HG03039 (cell line): ENCODE data around the gene KLK14.

Experiments
- ATAC-seq: cut with Tn5 transposase; IDR thresholded peaks from one replicate; pipeline ENCODE4 v1.9.1; 2021; ENCODE audit warnings: mild to moderate bottlenecking, moderate library complexity; ENCODE audit not compliant: unreplicated experiment

The KLK14 gene

DNA sequence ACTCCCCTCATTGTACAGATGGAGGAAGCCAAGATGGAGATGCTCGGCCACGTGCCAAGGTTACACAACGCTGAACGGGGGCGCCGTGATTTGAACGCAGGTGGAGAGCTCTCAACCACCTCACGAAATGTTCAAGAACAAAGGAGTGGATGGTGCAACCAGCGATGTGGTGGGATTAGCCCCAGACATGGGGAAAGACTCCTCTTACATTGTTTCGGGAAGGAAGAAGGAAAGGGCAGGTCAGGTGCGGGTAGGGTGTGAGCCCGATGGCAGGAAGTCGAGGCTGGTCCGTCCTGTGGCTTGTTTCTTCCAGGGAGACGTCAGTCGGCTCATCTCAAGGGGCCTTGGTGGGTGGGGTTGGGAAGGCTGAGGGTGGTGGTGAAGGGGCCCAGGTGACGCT lies 7.1 kb upstream of the KLK14 start:
- no peak for ATAC-seq

DNA sequence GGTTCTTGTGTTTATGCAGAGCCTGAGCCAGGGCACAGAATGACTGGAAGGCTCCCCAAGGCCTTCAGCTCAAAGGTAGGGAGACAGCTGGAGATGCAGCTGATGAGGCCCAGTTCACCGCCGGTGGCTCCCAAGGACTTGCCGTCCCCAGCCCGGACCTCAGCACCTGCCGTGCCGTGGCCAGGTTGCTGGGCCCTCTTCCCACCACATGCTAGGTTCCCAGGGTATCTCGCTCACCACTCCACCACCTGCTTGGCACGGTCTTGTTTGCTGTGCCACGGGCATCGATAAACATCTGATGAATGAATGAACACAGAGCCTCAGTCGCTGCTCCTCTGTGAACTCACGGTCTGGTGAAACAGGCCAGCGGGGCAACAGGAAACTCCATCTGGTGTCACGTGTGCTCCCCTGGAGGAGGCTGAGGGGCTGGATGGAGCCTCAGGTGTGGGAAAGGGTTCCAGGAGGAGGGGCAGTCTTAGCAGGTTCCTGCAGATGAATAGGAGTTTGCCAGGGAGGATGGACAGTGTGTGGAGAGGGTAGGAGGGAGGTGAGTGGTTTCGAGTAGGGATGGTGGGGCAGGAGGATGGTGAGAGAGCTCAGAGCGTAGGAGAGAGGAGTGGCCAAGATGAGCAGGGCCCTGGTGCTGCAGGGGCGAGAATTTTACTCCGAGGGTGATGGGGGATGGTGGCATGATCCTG lies 3.6 kb upstream of the KLK14 start:
- no peak for ATAC-seq

DNA sequence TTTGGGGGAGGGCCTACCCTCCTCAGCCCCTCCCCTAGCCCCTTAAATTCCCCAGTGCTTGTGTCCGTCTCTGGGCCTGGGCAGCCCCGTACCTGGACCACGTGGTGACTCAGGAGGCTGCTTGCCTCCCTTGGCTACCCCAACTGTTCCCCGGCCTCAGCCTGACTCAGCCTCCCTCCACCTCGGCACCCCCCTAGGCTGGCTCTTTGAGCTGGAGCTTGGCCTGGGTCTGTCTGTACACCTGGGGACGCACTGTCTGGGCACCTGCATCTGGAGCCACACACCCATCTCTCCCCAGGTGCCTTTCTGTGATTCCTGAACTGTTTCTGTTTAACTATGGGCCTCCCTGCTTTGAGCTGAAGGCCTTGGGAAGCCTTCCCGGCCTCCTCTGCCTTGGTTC lies 1.8 kb upstream of the KLK14 start:
- no peak for ATAC-seq

DNA sequence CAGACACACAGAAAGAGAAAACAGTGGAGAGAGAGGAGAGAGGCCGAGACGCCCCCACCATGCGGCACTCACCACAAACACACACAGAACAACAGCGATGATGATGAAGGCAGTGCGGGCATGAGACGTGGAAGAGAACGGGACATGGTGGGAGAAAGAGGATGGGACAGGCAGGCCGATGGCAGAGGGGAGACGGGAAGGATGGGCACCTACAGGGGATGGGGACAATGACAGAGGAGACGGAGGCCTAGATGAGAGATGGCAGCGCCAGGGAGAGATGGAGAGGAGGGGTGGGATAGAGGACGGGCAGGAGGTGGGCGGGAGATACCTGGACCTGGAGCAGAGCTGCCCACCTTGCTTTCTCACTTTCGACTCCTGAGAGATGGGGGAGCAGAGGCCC lies 1.1 kb upstream of the KLK14 start:
- ATAC-seq = no peak

DNA sequence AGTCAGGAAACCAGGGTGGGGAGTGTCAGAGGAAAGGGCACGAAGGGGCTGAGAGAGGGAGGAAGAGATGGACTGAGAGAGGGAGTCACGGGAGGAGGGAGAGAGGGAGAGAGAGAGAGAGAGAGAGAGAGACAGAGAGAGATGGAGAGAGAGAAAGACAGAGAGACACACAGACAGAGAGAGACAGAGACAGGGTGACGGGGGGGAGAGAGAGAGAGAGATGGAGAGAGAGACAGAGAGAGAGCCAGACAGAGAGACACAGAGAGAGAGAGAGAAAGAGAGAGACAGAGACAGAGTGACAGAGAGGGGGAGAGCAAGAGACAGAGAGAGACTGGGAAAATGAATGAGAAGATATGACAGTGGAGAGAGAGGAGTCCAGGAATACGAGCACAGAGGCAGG lies 494 bp upstream of the KLK14 start:
- ATAC-seq = no peak

DNA sequence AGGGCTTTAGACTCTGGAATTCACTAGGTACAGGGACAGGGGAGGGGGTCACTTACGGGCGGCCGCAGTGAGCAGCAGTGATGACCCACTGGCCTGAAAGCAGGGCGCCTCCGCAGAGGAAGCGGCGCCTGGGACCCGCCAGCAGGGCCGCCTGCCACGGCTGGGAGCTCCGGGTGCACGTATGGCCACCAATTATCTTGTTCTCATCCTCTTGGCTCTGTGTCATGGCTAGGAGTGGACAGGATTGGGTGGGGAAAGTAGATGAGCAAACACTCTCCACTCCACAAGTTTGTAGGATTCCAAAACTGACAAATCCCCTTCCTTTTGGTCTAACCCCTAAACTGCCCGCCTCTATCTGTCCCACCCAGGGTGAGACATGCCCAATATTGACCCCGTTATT lies 1.2 kb downstream of the KLK14 start:
- ATAC-seq = no peak

DNA sequence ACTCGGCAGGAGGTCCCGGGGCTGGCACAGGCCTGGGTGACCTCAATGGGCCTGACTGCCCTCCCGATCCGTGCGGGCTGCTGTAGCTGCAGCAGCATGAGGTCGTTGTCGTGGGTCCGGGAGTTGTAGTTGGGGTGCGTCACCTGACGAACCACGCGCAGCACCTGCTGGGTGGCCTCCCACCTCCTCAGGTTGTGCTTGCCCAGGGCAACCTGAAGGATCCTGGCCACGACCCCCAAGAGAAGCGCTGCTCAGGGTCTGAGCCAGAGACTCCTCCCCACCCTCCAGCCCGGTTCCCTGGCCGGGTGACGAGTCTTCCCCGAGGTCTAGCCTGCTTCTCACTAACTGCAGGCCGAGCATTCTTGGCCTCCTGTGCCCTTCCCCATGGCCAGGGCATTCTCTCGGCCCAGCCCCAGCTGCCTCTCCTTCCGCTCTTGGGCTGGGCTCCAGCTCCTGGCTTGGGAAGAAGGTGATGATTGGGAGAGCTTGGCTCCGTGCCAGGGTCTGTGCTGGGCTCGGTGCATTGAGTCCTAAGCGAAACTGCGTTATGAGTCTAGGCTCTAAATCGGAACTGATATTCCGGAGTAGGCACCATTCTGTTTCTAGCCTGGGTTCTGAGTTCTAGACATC lies 3.1 kb downstream of the KLK14 start:
- ATAC-seq = no peak

DNA sequence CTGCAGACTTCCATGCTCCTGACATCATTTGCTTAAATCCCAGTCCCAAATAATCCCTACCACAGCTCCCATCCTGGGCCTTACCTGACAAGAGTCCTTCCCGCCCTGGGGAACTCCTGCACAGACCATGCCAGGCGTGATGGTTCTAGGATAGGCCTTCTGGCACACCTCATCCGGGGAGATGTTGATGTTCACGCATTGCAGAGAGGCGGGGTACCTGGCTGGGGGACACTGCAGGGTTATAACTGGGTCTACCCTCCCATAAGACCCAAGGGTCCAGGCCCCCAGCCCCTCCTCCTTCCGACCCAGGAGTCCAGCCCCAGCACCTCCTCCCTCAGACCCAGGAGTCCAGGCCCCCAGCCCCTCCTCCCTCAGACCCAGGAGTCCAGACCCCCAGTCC lies 4.0 kb downstream of the KLK14 start:
- no peak for ATAC-seq

DNA sequence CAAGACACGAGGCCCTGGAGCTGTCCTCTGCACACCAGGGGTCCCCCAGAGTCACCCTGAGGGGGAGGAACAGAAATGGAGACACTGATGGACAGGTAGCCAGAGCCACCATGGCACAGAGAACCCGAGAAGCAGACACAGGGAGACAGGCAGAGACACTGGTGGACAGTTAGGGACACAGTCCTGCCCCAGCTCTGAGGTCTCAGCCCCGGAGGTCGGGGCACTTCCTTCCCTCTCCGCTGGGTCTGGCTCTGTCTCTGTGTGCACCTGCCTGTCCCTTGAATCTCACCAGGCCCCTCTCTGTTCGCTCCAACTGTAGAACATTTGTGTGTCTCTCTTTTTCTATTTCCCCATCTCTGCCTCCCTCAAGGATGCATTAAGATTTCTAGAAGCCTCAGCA lies 4.6 kb downstream of the KLK14 start:
- no peak for ATAC-seq

DNA sequence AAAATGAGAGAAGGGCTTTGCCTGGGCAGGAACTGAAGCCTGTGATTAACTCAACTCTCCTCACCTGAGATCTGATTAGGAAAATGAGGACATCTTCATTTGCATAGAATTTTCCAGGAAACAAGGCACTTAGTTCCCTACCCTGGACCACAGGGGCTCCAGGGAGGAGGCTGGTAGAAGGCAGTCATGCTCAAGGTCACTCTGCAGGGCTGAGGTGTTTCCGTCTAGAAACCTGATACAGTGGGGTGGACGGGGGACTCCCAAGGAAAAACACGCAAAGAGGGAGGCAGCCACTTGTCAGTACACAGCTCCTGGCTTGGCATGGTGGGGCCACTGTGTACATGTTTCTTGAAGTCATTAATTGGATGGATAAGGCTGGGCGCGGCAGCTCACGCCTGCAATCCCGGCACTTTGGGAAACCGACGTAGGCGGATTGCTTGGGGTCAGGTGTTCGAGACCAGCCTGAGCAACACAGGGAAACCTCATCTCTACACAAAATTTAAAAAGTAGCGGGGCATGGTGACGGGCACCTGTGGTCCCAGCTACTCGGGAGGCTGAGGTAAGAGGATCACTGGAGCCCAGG lies 6.0 kb downstream of the KLK14 start:
- ATAC-seq = no peak

DNA sequence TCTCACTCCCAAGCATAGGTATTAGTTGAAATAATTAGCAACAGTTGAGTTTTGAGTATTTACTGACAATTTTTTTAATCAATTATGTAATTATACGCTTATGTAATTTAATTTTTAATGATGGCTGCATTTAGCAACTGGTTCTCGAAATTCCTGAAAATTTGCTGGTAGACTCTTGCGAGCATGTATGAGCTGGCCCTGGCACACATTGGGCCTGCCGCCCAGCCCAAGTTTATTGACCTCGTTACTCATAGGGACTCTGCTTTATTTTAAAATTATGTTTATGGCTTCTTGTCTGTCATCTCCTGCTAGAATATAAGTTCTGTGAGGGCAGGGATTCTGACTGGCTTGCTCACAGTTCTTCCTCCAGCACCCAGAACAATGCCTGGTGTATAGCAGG lies 6.7 kb downstream of the KLK14 start:
- no peak for ATAC-seq

DNA sequence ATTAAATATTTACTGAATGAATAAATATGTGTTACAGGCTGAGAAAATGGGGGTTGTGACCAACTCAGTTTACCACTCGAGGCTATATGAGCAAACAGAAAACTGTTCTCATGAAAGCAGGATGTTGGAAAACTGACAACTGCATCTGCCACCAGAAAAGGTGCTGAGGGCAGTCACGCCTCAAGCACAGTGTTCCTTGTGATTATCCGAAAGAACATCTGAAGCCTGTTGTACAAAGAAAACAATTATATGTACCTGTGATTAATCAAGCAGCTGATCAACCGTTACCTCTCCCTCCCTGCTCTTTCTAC lies 11.6 kb downstream of the KLK14 start:
- ATAC-seq = no peak

DNA sequence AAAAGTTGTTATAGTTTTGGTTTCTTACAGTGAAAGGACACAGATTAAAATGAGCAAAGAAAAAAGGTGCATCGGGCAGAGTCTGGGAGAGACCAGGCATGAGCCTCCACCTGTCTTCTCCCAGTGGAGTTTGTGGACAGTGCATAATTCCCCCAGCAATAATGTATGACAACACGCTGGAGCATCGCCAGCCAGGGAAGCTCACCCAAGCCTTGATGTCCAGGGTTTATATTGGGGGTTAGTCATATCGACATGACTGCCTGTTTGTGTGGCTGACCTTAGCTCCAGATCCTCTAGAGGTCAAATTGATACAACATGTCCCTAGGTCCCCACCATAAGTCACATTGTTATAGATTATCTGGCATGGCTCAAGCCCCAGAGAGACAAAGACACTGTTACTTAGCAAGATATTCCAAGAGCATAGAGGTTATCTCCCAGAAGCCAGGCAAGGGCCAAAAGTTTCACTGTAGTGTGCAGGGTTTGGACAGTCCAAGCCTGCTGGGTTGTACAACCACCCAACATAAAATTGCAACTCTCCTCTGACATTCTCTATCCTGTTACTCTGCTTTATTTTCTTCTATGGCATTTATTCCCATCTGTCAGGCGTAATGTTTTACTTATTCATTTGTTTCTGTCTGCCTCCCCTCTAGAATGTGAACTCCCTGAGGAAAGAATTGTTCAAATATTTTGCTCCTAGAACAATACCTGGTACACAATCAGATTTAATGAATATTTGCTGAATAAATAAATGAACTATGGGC lies 12.2 kb downstream of the KLK14 start:
- ATAC-seq = no peak

DNA sequence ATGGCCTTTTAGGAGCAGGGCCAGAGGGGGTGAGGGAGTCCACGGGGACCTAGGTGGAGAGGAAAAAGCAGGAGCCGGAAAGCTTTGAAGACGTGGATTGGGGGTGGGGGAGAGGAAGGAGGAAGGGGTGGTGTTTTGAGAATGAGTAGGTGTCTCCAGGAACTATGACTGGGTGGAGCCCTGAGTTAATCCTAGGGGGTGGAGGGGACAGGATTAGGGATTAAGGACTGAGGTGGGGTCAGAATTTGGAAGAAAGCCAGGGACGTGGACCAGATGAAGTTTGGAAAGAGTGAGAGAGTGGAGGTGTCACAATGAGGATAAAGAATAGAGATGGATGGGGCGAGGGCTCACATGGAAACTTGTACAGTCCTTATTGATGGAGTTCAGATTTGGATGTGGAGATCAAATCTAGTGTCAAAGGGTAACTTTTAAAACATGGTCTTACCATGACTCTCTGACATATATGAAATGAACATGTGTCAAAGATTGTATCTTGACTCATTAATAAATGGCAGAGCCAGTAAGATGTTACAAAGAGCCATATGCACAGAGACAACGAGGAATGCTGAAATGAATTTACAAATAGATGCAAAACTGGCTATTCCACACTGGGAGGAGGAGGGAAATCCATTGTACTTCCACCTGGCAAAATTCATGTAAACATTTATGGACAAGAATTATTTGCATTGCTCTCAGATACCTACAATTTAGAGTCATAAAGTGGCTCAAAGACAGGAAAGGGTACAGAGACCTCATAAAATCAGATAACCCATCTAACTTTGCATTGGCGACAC lies 16.1 kb downstream of the KLK14 start:
- no peak for ATAC-seq

DNA sequence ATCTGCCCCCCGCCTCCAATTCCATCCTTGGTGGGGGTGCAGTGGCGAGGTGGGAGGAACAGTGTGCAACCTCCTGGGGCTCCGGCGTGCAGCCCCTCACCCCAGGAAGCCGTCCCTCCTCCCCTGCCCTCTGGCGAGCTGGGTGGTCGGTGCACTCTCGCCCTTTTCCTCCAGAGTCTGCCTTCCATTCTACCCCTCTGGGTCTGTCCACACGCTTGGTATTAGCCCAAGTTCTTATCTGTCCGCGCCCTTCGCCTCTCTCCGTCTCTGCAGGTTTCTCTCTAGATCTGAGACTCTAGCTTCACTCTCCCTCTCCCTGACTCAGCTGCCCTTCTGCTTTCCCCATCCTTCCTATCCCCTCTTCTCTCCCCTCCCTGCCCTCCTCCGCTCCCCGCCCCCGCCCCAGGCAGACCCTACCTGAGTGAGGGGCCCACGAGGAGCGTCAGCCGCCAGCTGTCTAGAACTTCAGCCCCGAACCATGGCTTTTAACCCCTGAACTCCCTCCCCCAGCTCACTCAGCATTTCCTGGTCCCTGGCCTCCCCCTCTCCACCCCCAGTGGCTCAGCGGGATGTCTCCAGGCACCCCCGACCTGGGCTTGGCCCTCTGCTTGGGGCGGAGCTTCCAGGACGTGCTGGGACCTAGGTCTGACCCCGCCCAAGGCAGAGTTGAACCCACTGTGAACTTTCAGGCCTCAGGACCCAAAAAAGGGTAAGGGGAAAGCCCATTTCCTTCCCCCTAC lies 17.3 kb downstream of the KLK14 start:
- ATAC-seq = no peak

DNA sequence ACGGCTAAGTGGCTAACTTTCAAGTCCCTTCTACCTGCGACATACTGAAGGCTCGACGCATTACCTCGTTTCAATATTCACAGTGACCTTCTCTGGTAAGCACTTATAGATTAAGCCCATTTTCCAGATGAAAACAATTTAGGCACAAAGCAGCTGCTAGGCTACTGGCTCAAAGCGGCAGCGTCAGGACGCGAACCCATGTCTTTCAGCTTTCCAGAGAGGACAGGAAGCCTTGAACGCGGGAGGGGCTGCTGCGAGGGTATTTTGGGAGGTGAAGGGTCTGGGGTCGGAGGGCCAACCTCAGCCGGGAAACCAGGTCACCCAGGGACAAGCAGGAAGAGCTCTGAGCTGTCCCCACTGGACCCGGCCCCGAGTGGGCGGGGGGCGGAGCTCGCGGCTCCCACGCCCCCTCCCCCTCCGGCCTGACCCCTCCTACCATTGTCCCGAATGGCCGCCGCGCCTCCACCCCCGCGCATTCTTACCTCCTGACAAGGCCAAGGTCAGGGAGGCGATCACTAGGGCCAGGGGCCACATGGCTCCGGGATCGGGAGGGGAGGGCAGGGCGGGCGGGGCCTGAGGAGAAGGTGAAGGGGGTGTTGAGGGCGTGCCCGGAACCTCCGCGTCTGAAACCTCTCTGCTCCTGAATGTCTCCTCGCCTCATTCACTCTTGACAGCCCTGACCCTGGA lies 18.0 kb downstream of the KLK14 start, which contains the start of gene KLK13:
Gene KLK13, minus strand, starts transcription at position 559 of the 687 bp plus-strand sequence. Its CDS starts 25 bp downstream, at position 534.
- ATAC-seq = no peak

DNA sequence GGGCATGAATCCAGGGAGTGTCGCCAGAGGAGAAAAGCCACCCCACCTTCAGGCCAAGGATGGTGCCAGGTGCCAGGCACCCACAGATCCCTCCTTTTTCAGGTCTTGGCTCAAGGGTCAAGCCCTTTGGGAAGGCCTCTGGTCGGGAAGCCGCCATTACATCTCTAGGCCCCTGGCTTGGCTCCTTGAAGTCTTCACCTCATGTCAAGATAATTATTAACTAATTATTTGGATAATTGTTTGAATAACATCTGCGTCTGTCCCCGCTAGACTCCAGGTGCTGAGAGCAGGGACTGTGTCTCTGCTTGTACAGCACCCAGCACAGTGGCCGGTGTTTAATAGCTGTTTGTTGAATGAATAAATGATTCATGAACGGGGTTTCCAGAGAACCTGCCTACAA lies 19.0 kb downstream of the KLK14 start:
- ATAC-seq = no peak

DNA sequence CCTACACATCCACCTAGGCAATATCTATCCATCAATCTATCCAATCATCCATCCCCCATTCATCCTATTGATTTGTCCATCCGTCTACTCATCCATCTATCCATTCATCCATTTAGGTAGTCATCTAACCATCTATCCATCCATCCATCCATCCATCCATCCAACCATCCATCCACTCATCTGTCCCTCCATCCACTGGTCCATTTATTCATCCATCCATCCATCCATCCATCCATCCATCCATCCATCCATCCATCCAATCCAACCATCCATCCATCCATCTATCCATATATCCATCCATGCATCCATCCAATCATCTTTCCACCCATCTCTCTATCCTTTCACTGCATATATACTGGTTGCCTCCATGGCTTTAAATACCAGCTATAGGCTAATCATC lies 21.7 kb downstream of the KLK14 start:
- ATAC-seq = no peak

DNA sequence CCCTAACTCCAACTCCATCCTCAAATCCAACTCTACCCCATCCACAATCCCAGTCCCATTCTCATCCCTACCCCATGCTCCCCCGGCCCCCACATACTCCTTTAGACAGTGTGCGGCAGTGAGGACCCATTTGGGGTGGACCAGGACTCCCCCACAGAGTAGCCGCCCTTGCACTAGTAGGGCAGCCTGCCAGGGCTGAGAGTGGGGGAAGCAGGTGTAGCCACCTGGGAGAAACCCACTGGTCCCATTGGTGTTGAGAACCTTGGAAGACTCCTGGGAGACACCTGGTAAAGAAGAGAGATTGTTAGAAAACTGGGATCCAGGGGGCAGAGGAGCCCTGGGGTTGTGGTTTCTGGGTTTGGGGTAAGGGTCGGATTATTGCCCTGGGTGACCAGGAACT lies 22.4 kb downstream of the KLK14 start:
- ATAC-seq = no peak

DNA sequence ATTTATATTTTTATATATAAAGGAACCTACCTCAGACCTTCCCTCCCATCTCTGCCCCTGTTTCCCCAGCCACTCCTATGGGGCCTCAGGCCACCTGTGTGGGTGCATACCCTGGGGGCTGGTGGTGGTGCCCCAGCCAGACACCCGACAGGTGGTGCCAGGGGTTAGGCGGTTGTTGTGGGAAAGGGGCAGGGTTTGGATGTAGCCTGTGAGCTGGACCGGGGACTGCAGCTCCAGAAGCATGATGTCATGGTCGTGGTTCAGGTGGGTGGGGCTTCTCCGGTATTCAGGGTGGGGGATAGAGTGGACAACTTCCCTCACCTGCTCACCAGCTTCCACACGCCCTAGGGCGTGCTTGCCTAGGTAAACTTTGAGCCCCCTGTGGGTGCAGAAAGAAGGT lies 23.0 kb downstream of the KLK14 start:
- ATAC-seq = no peak
